K562 (cell line): ENCODE results near the gene ANAPC4. TPM values are rescaled to one million over a fixed set of nuclear protein-coding genes. Genes with fewer than 3 reads are reported as not detected.

Experiments
- ARNT ChIP-seq, 2 experiments: fragments of 450-650 bp; IDR thresholded peaks; 2 replicates each; pipeline ENCODE4 v1.6.1; 2016; ENCODE audit warnings: mild to moderate bottlenecking in 1 of 2
- CAMTA2 ChIP-seq: fragments of 250-450 bp; sonication (Bioruptor Pico); conservative IDR thresholded peaks from 2 replicates; pipeline ENCODE4 v1.5.1; 2022
- EP400 ChIP-seq: fragments of 450-650 bp; IDR thresholded peaks from 2 replicates; pipeline ENCODE4 v1.6.1; 2017; ENCODE audit warnings: antibody characterized with exemption, mild to moderate bottlenecking, moderate library complexity
- HNRNPK ChIP-seq: fragments of 200-400 bp; formaldehyde crosslinking; IDR thresholded peaks from one replicate; pipeline ENCODE4 v1.6.1; 2018; ENCODE audit warnings: mild to moderate bottlenecking, low read depth, low read length; ENCODE audit not compliant: poor library complexity, severe bottlenecking
- KLF13 ChIP-seq: fragments of 450-650 bp; IDR thresholded peaks from 2 replicates; pipeline ENCODE4 v1.6.1; 2016; ENCODE audit warnings: missing genetic modification characterization, low read depth, mild to moderate bottlenecking, missing compliant biosample characterization, moderate library complexity, borderline replicate concordance
- NCOA2 ChIP-seq, 2 experiments: fragments of 450-650 bp; IDR thresholded peaks; 2 replicates each; pipeline ENCODE4 v1.6.1; 2018; ENCODE audit warnings: mild to moderate bottlenecking in 2 of 2, moderate library complexity in 1 of 2; ENCODE audit not compliant: partially characterized antibody in 2 of 2
- PBX2 ChIP-seq, 2 experiments: IDR thresholded peaks in 1 of 2; conservative IDR thresholded peaks in 1 of 2; 2 replicates each; pipeline ENCODE4 v1.6.1; 2016; ENCODE audit warnings: low read depth in 2 of 2, mild to moderate bottlenecking in 1 of 2, missing compliant biosample characterization in 1 of 2, missing genetic modification characterization in 1 of 2, moderate library complexity in 1 of 2
- PHB2 ChIP-seq: fragments of 450-650 bp; IDR thresholded peaks from 2 replicates; pipeline ENCODE4 v1.6.1; 2017; ENCODE audit warnings: low read depth
- RFX1 ChIP-seq: fragments of 450-650 bp; IDR thresholded peaks from 2 replicates; pipeline ENCODE4 v1.6.1; 2016; ENCODE audit warnings: mild to moderate bottlenecking, moderate library complexity
- SRSF3 ChIP-seq: fragments of 200-400 bp; formaldehyde crosslinking; IDR thresholded peaks from 2 replicates; pipeline ENCODE4 v1.6.1; 2016; ENCODE audit warnings: mild to moderate bottlenecking, low read length, moderate library complexity; ENCODE audit not compliant: insufficient read depth
- TAF7 ChIP-seq: fragments of 450-650 bp; IDR thresholded peaks from 2 replicates; pipeline ENCODE4 v1.6.1; 2016; ENCODE audit warnings: missing genetic modification characterization, missing compliant biosample characterization
- TAF9B ChIP-seq: fragments of 450-650 bp; IDR thresholded peaks from 2 replicates; pipeline ENCODE4 v1.6.1; 2018; ENCODE audit warnings: mild to moderate bottlenecking; ENCODE audit not compliant: partially characterized antibody
- ZC3H4 ChIP-seq: sonication (generic); formaldehyde crosslinking; IDR thresholded peaks from 2 replicates; pipeline ENCODE4 v1.9.0; 2021; ENCODE audit warnings: missing genetic modification reagents, borderline replicate concordance
- ZNF239 ChIP-seq: fragments of 250-450 bp; sonication (Bioruptor Pico); IDR thresholded peaks from 2 replicates; pipeline ENCODE4 v1.4.0; 2020; ENCODE audit warnings: mild to moderate bottlenecking
- ZNF561 ChIP-seq: fragments of 450-650 bp; formaldehyde crosslinking; conservative IDR thresholded peaks from 2 replicates; pipeline ENCODE4 v1.4.0; 2020; ENCODE audit warnings: mild to moderate bottlenecking, moderate library complexity
- polyA plus RNA-seq, 8 experiments: library from polyadenylated mRNA; depleted of rRNA in 4 of 8; stranded (reverse) in 5 of 8; unstranded in 3 of 8; fragments of >200 nt; fragmentation: Nextera tagmentation in 2 of 8; fragmentation: Illumina TruSeq in 1 of 8; extraction: Ambion mirVana in 2 of 8; extraction: Trizol in 1 of 8; gene quantifications; 2 replicates each; pipeline versions ENCODE4 v1.2.1 to v1.2.3, GENCODE V29; 2011 to 2014; ENCODE audit warnings: inconsistent platforms in 1 of 8, missing spikeins in 1 of 8
- total RNA-seq, 7 experiments: library from RNA; depleted of rRNA in 6 of 7; stranded (reverse); fragments of >200 nt in 6 of 7; fragmentation: Illumina TruSeq in 2 of 7; extraction: Trizol in 2 of 7; gene quantifications; 2 replicates each; pipeline versions ENCODE4 v1.2.1 to v1.2.3, GENCODE V29; 2011 to 2021; ENCODE audit warnings: low replicate concordance in 1 of 7
- TF ChIP-seq, protein P1 (sequence below): sonication (generic); formaldehyde crosslinking; IDR thresholded peaks from 2 replicates; pipeline ENCODE4 v1.8.1; 2022; ENCODE audit warnings: missing genetic modification reagents
- TF ChIP-seq, protein P2 (sequence below): sonication (generic); formaldehyde crosslinking; IDR thresholded peaks from 2 replicates; pipeline ENCODE4 v1.8.1; 2023; ENCODE audit warnings: mild to moderate bottlenecking, missing genetic modification reagents
- TF ChIP-seq, protein P3 (sequence below): sonication (generic); formaldehyde crosslinking; IDR thresholded peaks from 2 replicates; pipeline ENCODE4 v1.8.0; 2022; ENCODE audit warnings: mild to moderate bottlenecking, missing genetic modification reagents

The ANAPC4 gene
- total and polyA plus RNA-seq, 9 of the 15 experiments (the other 6 are each of a cell fraction or from before 2014, with no cell fraction given) = 23.9 to 47.0 (median 31.9) TPM

- TF ChIP-seq ZNF561 (CRISPR knock-in tag) (no peak), RFX1 (no peak), ZC3H4 (CRISPR knock-in tag) (no peak), HNRNPK (peak; percentile 44), TAF7 (tag) (0 out of 2 replicates have a peak, but pooled peaks have one; percentile 43), KLF13 (tag) (no peak), ARNT (IDR thresholded peaks at IDR 0.05) (no peak), TAF9B (peak; percentile 40), SRSF3 (no peak), CAMTA2 (CRISPR knock-in tag) (no peak), EP400 (peak; percentile 54; the same call in 1 of the 2 replicates), PHB2 (no peak), ZNF239 (CRISPR knock-in tag) (no peak), PBX2 (CRISPR knock-in tag; IDR thresholded peaks at IDR 0.05; ENCODE audit: low read depth) (no peak), PBX2 (tag; conservative IDR thresholded peaks at IDR 0.05; ENCODE audit: low read depth) (no peak), NCOA2 (IDR thresholded peaks at IDR 0.05; ENCODE audit: partially characterized antibody in 2 of 2) (no peak)
- TF ChIP-seq, protein P1, sequence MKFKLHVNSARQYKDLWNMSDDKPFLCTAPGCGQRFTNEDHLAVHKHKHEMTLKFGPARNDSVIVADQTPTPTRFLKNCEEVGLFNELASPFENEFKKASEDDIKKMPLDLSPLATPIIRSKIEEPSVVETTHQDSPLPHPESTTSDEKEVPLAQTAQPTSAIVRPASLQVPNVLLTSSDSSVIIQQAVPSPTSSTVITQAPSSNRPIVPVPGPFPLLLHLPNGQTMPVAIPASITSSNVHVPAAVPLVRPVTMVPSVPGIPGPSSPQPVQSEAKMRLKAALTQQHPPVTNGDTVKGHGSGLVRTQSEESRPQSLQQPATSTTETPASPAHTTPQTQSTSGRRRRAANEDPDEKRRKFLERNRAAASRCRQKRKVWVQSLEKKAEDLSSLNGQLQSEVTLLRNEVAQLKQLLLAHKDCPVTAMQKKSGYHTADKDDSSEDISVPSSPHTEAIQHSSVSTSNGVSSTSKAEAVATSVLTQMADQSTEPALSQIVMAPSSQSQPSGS (CRISPR knock-in tag) = no peak
- TF ChIP-seq, protein P2, sequence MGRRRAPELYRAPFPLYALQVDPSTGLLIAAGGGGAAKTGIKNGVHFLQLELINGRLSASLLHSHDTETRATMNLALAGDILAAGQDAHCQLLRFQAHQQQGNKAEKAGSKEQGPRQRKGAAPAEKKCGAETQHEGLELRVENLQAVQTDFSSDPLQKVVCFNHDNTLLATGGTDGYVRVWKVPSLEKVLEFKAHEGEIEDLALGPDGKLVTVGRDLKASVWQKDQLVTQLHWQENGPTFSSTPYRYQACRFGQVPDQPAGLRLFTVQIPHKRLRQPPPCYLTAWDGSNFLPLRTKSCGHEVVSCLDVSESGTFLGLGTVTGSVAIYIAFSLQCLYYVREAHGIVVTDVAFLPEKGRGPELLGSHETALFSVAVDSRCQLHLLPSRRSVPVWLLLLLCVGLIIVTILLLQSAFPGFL (CRISPR knock-in tag) = no peak
- TF ChIP-seq, protein P3, sequence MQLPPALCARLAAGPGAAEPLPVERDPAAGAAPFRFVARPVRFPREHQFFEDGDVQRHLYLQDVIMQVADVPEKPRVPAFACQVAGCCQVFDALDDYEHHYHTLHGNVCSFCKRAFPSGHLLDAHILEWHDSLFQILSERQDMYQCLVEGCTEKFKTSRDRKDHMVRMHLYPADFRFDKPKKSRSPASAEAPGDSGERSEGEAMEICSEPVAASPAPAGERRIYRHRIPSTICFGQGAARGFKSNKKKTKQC (CRISPR knock-in tag) = peak; percentile 26; the same call in 1 of the 2 replicates
These were observed at the start of gene ANAPC4 (continued) for GRCh38 chr4:25376754-25377571.
